HG03095 (cell line): ENCODE data around the gene SLC30A2.

ENCODE experiments used
- ATAC-seq: cut with Tn5 transposase; IDR thresholded peaks from one replicate; pipeline ENCODE4 v1.9.1; 2021; ENCODE audit warnings: moderate library complexity; ENCODE audit not compliant: unreplicated experiment

SLC30A2 gene

GRCh38 chr1:26041978-26042377, 3.9 kb downstream of the SLC30A2 start:
- no peak for ATAC-seq

DNA sequence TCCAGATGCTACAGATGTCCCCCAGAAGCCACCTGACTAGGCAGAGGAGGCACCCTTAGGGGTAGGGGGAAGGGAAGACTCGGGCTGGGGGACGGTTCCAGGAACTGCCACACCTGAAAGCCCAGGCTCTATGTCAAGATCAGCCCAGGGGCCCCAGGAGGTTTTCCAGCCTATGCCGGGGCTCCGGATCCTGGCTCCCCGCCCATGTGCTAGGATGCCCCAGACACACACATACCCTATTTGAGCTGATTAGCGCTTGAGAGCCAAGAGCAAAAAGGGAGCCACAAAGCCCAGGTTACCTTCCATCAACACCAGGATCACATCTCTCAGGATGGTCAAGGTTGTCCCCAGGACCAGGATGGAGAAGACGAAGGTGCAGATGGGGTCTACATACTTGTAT, 4.5 kb downstream of the SLC30A2 start:
- ATAC-seq = no peak

DNA sequence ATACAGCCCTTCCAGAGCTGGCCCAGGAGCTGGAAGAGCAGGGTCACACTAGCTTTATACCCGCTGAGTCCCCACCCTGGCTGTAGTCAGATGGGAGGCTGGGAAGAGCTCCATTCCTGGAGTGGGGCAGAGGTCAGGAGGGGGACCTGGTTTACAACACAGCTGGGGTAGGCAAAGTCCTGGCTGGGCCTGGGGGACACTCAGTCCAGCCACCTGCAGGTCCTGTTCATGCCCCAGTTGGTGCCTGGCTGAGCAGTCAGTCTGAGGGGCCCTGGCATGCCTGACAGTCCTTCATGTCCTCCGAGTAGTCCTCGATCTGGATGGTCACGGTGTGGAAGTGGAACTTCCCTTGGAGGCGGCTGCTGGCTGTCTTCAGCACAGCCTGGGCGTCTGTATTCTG, 7.0 kb downstream of the SLC30A2 start:
- ATAC-seq = no peak

- no peak for ATAC-seq
Observed at GRCh38 chr1:26038477-26038876, 7.4 kb downstream of the SLC30A2 start.

DNA sequence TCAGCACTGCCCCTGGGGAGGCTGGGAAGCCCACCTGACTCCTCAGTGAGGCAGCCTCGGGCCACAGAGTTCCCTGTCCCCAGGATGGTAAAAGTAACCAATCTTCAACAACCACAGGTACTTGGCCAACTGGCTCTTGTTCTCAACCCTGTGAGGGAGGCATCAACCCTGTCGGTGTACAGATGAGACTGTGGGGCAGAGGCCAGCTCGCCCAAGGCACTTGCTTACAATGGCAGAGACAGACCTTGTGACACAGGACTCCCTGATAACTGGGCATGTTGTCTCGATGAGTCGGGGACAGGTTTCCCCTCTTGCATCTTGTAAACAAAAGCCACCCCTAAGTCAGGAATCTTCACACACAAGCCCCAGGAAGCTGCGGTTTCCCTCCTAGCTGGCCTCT, 8.0 kb downstream of the SLC30A2 start:
- no peak for ATAC-seq

- ATAC-seq = no peak
Observed at GRCh38 chr1:26036756-26037281, 9.1 kb downstream of the SLC30A2 start.

DNA sequence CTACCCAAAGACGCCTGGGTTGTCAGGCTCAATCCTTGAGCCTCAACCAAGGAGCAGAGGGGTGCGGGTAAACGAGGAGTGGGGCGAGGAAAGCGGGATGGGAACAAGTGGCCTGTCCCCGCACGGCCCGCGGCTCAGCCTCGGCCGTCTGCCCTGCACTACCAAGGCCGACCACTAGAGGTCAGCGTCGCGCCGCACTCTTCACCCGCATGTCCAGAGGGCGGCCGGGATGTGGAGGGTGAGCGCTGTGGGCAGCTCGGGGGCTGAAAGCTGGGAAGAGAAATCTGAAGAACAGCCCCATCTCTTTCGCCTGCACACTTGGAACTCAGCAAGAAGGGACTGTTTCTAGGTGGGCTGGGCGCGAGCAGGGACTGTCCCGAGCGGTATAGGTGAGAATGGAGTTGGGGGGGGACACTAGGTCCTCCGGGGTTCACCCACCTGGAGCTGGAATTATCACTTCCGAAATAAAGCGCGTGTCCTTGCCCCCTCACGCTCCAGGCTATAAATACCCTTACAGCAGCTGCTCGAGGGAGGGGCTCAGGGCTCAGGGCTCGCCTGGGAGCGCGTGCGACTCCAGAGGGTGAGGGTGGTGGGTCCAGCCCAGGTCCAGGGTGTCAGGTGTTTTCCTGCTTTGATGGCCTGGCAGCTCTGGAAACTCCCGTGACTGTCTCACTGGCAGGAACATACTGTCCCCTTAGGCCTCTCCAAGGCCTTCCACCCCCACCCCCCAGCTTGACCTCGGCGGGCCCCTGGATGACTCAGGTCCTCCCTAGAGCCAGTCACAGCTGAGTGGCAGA, 9.8 kb downstream of the SLC30A2 start:
- peak; percentile 60 for ATAC-seq

GRCh38 chr1:26035203-26035958, 10.5 kb downstream of the SLC30A2 start:
- ATAC-seq = peak; percentile 79

- ATAC-seq = no peak
Observed at GRCh38 chr1:26034504-26035202, 11.3 kb downstream of the SLC30A2 start.

GRCh38 chr1:26032656-26033357, 13.1 kb downstream of the SLC30A2 start:
- no peak for ATAC-seq

- ATAC-seq = no peak
Observed at GRCh38 chr1:26031611-26032220, 14.2 kb downstream of the SLC30A2 start.

GRCh38 chr1:26031196-26031595, 14.7 kb downstream of the SLC30A2 start:
- no peak for ATAC-seq

DNA sequence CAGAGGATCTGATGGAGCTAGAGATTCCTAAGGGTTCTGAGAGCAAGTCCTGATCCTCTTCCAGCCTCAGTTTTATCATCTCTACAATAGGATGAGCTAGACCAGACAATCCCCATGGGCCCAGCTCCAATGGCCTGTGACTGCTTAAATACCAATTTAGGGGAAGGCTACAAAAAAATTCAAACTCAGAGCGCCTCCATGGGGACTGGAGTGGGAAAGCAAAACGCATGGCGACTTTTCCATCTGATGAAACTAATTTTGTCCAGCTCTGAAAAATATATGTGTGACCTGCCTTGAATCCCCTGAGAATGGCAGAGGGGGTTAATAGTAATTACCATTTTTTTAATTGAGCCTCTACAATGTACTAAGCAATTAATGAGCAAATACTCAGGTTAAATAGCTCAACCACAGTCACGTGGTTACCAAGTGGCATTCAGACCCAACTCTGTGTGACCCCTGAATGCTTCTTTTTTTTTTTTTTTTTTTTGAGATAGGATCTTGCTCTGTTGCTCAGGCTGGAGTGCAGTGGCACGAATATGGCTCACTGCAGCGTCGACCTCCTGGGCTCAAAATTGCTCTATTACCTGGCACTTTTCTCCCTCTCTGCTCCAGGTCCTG, 15.9 kb downstream of the SLC30A2 start:
- ATAC-seq = no peak

DNA sequence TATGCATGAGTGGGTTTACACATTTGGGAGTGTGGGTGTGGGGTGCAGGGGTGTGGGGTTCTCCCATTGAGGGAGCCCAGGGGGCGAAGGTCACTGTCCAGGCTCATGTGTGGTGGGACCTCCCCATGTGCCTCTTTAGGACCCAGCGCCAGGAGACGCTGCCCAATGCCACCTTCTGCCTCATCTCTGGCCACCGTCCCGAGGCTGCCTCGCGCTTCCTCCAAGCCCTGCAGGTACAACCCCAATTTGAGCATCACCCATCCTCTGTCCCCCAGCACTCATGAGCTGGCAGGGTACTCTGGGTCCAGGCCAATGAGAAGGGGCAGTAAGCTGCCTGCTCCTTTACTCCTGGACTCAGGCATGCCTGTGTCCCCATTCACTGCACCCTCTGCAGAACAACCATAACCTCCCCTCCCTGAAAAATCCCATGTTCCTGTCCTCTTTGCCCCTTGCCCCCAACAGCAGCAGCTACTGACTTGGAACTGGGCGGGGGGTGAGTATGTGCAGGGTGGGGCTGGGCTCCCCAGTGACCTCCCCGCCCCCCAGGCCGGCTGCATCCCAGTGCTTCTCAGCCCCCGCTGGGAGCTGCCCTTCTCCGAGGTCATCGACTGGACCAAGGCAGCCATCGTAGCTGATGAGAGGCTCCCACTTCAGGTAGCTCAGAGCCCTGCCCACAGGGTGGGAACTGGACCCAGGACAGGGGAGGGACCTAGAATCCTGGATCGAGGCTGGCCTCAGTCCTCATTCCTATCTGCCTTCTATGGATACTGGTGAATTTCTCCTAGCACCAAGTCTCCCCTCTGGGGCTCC, 16.7 kb downstream of the SLC30A2 start:
- no peak for ATAC-seq

GRCh38 chr1:26028490-26028980, 17.4 kb downstream of the SLC30A2 start:
- ATAC-seq = no peak

DNA sequence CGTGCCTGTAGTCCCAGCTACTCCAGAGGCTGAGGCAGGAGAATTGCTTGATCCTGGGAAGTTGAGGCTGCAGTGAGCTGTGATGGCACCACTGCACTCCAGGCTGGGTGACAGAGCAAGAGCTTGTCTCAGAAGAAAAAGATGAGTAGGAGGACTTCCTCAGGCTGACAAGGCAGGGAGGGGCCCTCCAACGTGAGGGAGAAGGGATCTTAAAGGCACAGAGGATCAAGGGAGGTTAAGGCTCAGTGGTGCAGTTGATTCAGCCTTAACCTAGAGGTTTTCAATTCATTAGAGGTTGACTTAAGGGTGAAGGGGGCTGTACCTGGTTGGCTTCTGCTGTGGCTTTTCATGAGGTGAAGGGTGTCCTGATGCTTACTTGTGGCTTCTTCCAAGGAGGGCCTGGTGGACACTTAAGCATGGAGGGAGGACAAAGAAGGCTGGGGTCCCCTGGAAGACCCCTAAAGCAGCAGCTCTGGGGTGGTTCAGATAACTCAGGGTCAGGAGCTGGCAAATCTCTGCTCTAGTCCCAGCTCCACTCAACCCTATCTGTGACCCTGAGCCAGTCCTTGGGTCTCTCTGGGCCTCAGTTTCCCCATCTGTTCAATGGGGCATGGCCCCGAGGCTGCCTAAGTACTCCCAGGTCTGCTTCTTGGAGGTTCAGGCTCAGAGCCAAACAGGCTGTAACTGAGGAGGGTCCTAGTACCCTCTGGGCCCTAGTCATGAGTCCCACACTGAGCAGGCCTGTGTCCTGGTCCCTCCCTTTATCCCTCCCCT, 18.0 kb downstream of the SLC30A2 start:
- no peak for ATAC-seq

- ATAC-seq = no peak
Observed at GRCh38 chr1:26025517-26025916, 20.4 kb downstream of the SLC30A2 start.

GRCh38 chr1:26025060-26025459, 20.9 kb downstream of the SLC30A2 start:
- no peak for ATAC-seq
